Left ventricle myocardium inferior (tissue), 1 donor: Measurements from ENCODE around the gene ST7. TPM values are rescaled to one million over a fixed set of nuclear protein-coding genes. Genes with fewer than 3 reads are reported as not detected.

ENCODE experiments used
- DNase-seq: peaks from one replicate; pipeline ENCODE4 v3.0.0-alpha.2; 2020
- H3K27ac ChIP-seq: fragments of 200-600 bp; replicated peaks from 2 replicates; pipeline ENCODE4 v1.8.0; 2021
- H3K27me3 ChIP-seq: fragments of 200-600 bp; 2 replicates; pipeline ENCODE4 v1.8.0; 2021; ENCODE audit warnings: low read depth
- H3K36me3 ChIP-seq: fragments of 200-600 bp; 2 replicates; pipeline ENCODE4 v1.8.0; 2021
- H3K4me1 ChIP-seq: fragments of 200-600 bp; 2 replicates; pipeline ENCODE4 v1.8.0; 2021
- H3K4me3 ChIP-seq: fragments of 200-600 bp; 2 replicates; pipeline ENCODE4 v1.8.0; 2021; ENCODE audit warnings: mild to moderate bottlenecking, moderate library complexity
- H3K9me3 ChIP-seq: fragments of 200-600 bp; replicated peaks from 2 replicates; pipeline ENCODE4 v1.8.0; 2021
- CTCF ChIP-seq: fragments of 200-600 bp; IDR thresholded peaks from 2 replicates; pipeline ENCODE4 v1.8.0; 2021; ENCODE audit warnings: antibody characterized with exemption, mild to moderate bottlenecking, borderline replicate concordance
- intact Hi-C: fragments of 100-400 bp; cut with micrococcal nuclease; formaldehyde crosslinking; loops from one replicate; pipeline ENCODE4 v1.11.0; 2022
- total RNA-seq: library from RNA; stranded (reverse); fragmentation: NEBNext Ultra II Directional; extraction: Animal tissue kit (Norgen Biotek cat#: 25700); gene quantifications from one replicate; pipeline ENCODE4 v1.2.1, GENCODE V29; 2021
- donor health status: DM: no; HTN: yes; CAD: no; lungs with severe emphysema.

The ST7 gene
- total RNA-seq, 1 donor from 2014 or later, result 28.5 TPM

GRCh38 chr7:117088623-117089194, 135.4 kb downstream of the ST7 start:
- peaks cover 68% of the 10 kb centered on the region for H3K4me1 ChIP-seq
- no peak for TF ChIP-seq CTCF
- H3K9me3 ChIP-seq, result no peaks in the 10 kb centered on the region
- intact Hi-C loops, result no loop called here
- H3K36me3 ChIP-seq, result no peaks in the 10 kb centered on the region
- DNase-seq, result no peak
- H3K4me3 ChIP-seq, result no peak overlapping the region
- no peaks in the 10 kb centered on the region for H3K27me3 ChIP-seq
- H3K27ac ChIP-seq, result no peak overlapping the region

DNA sequence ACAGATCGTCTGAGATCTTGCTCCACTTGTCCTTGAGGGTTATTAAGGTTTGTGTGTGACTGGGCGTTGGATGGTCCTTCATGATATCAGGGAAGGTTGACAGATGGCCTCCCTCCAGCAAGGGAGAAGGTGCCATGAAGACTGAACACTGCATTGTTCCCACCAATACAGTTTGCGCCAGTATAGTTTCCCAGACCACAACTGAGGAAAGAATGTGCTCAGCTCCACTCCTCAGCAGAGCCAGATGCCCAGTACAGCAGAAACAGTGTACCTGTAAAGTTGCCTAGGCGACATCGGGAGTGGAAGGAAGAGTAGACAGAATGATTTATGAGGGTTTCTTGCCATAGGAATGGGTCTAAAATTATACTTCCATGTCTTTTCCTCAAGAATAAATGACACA, 137.5 kb downstream of the ST7 start:
- Histone ChIP-seq H3K4me1 (peaks cover 64% of the 10 kb centered on the region), H3K36me3 (no peaks in the 10 kb centered on the region), H3K27ac (no peak overlapping the region), H3K27me3 (no peaks in the 10 kb centered on the region), H3K9me3 (no peaks in the 10 kb centered on the region), H3K4me3 (no peak overlapping the region)
- no peak for DNase-seq
- intact Hi-C loops, result no loop called here
- no peak for TF ChIP-seq CTCF

- no peak for TF ChIP-seq CTCF
- H3K27me3 ChIP-seq, result no peaks in the 10 kb centered on the region
- DNase-seq, result no peak
- H3K4me1 ChIP-seq, result peaks cover 64% of the 10 kb centered on the region
- H3K9me3 ChIP-seq, result no peaks in the 10 kb centered on the region
- H3K4me3 ChIP-seq, result no peak overlapping the region
- intact Hi-C loops, result no loop called here
- no peaks in the 10 kb centered on the region for H3K36me3 ChIP-seq
- H3K27ac ChIP-seq, result no peak overlapping the region
These were observed 138.4 kb downstream of the ST7 start for GRCh38 chr7:117091721-117092120.

GRCh38 chr7:117092785-117093184, 139.5 kb downstream of the ST7 start:
- DNase-seq, result no peak
- no peak for TF ChIP-seq CTCF
- Histone ChIP-seq H3K36me3 (no peaks in the 10 kb centered on the region), H3K9me3 (no peaks in the 10 kb centered on the region), H3K4me3 (no peak overlapping the region), H3K27me3 (no peaks in the 10 kb centered on the region), H3K27ac (no peak overlapping the region), H3K4me1 (peaks cover 58% of the 10 kb centered on the region)
- intact Hi-C loops, result no loop called here

DNA sequence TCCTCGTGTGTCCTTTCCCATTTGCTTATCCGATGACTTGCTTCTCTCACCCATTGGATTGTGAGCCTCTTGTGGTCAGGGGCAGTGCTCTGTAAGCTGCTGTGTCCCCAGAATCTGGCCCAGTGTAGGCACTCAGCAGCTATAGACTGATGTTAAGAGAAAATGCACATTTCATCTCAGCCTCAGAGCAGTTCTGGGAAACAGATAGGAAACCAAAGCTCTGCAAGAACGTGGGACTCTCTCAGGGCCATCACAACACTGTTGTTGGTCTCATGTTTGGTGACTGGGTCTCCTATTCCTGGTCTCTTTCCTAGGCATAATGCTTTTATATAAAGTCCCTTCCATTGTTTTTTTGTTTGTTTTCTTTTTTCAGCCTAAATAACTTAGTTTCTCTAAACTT, 141.2 kb downstream of the ST7 start:
- no peak overlapping the region for H3K27ac ChIP-seq
- peaks cover 57% of the 10 kb centered on the region for H3K4me1 ChIP-seq
- no peak for TF ChIP-seq CTCF
- intact Hi-C loops, result no loop called here
- H3K9me3 ChIP-seq, result no peaks in the 10 kb centered on the region
- DNase-seq, result no peak
- H3K4me3 ChIP-seq, result no peak overlapping the region
- H3K36me3 ChIP-seq, result no peaks in the 10 kb centered on the region
- H3K27me3 ChIP-seq, result no peaks in the 10 kb centered on the region
